NCI-H2107 treated with DMSO at 0.1 percent for 48 hours (cell line): Measurements from ENCODE around the gene ACACB.

ENCODE experiments used
- DNase-seq: peaks from one replicate; lab custom pipeline; 2025; ENCODE audit not compliant: unreplicated experiment; lab: John Stamatoyannopoulos, UW

ACACB gene

GRCh38 chr12:109209082-109209481 is 92.7 kb downstream of the ACACB start:
- DNase-seq: no peak

GRCh38 chr12:109212460-109213115 is 96.2 kb downstream of the ACACB start:
- no peak for DNase-seq

GRCh38 chr12:109214131-109214530 is 97.7 kb downstream of the ACACB start:
- no peak for DNase-seq

GRCh38 chr12:109218996-109219395 is 102.6 kb downstream of the ACACB start:
- no peak for DNase-seq

GRCh38 chr12:109219938-109220337 is 103.6 kb downstream of the ACACB start:
- no peak for DNase-seq

- no peak for DNase-seq
These were observed 105.0 kb downstream of the ACACB start for GRCh38 chr12:109221277-109221931.

GRCh38 chr12:109222062-109222461 is 105.7 kb downstream of the ACACB start:
- no peak for DNase-seq

- DNase-seq: no peak
These were observed 106.1 kb downstream of the ACACB start for GRCh38 chr12:109222496-109222895.

GRCh38 chr12:109223211-109223610 is 106.8 kb downstream of the ACACB start:
- DNase-seq: no peak

GRCh38 chr12:109223868-109224267 is 107.5 kb downstream of the ACACB start:
- DNase-seq: no peak

GRCh38 chr12:109228664-109229063 is 112.3 kb downstream of the ACACB start:
- no peak for DNase-seq

- DNase-seq: no peak
These were observed 113.8 kb downstream of the ACACB start for GRCh38 chr12:109230193-109230592.

GRCh38 chr12:109232731-109233130 is 116.3 kb downstream of the ACACB start:
- DNase-seq: no peak

- no peak for DNase-seq
These were observed 117.6 kb downstream of the ACACB start for GRCh38 chr12:109234012-109234411.

GRCh38 chr12:109236257-109236656 is 119.9 kb downstream of the ACACB start:
- no peak for DNase-seq

GRCh38 chr12:109239179-109239578 is 122.8 kb downstream of the ACACB start:
- no peak for DNase-seq

GRCh38 chr12:109239691-109240090 is 123.3 kb downstream of the ACACB start:
- no peak for DNase-seq

GRCh38 chr12:109240365-109240764 is 124.0 kb downstream of the ACACB start:
- DNase-seq: no peak

GRCh38 chr12:109241936-109242335 is 125.5 kb downstream of the ACACB start:
- no peak for DNase-seq

GRCh38 chr12:109244073-109244472 is 127.7 kb downstream of the ACACB start:
- no peak for DNase-seq

- DNase-seq: no peak
These were observed 129.8 kb downstream of the ACACB start for GRCh38 chr12:109246221-109246620.

GRCh38 chr12:109247831-109248654 is 131.7 kb downstream of the ACACB start:
- no peak for DNase-seq
